Upper lobe of left lung (tissue), 6 donors: ENCODE results near the gene SPOP. TPM values are rescaled to one million over a fixed set of nuclear protein-coding genes. Genes with fewer than 3 reads are reported as not detected.
A peak's percentile ranks its signal among the peaks of the same experiment; 100 is the strongest.

ENCODE experiments used
- ATAC-seq, 2 donors: fragments of 200-7000 bp; cut with Tn5 transposase; one replicate each; pipeline ENCODE4 v1.9.1; 2022; ENCODE audit warnings: mild to moderate bottlenecking in 2 of 2, moderate library complexity in 2 of 2; ENCODE audit not compliant: low FRiP score in 2 of 2
- DNase-seq, 2 donors: peaks; one replicate each; pipeline ENCODE4 v3.0.0-alpha.2; 2019 to 2020
- H3K27ac ChIP-seq, 4 donors: fragments of 200-600 bp; sonication (generic); one replicate each; pipeline ENCODE4 v1.5.1; 2016 to 2019
- H3K27me3 ChIP-seq, 4 donors: fragments of 200-600 bp; sonication (generic); one replicate each; pipeline ENCODE4 v1.5.1; 2017 to 2019
- H3K36me3 ChIP-seq, 4 donors: fragments of 200-600 bp; sonication (generic); one replicate each; pipeline ENCODE4 v1.5.1; 2016 to 2019
- H3K4me1 ChIP-seq, 4 donors: fragments of 200-600 bp; sonication (generic); one replicate each; pipeline ENCODE4 v1.5.1; 2018 to 2019
- H3K4me3 ChIP-seq, 4 donors: fragments of 200-600 bp; sonication (generic); one replicate each; pipeline ENCODE4 v1.5.1; 2017 to 2019; ENCODE audit warnings: mild to moderate bottlenecking in 2 of 4, moderate library complexity in 1 of 4
- H3K9me3 ChIP-seq, 4 donors: fragments of 200-600 bp; sonication (generic); one replicate each; pipeline ENCODE4 v1.5.1; 2018 to 2019
- EP300 ChIP-seq, 4 donors: sonication (generic); formaldehyde crosslinking; IDR thresholded peaks; one replicate each; pipeline ENCODE4 v1.5.1; 2017; ENCODE audit warnings: antibody characterized with exemption in 4 of 4, control low read depth in 2 of 4
- POLR2A ChIP-seq, 4 donors: fragments of 450-650 bp; IDR thresholded peaks; one replicate each; pipeline ENCODE4 v1.5.1; 2016 to 2017; ENCODE audit warnings: antibody characterized with exemption in 4 of 4, mild to moderate bottlenecking in 2 of 4
- POLR2AphosphoS5 ChIP-seq, 2 donors: sonication (generic); formaldehyde crosslinking; IDR thresholded peaks; one replicate each; pipeline ENCODE4 v1.5.1; 2017; ENCODE audit warnings: antibody characterized with exemption in 2 of 2
- WGBS, 2 donors: methylation state at CpG; one replicate each; pipeline ENCODE4 v1.1.5; 2017 to 2018; 5-methylcytosine and 5-hydroxymethylcytosine counted together
- total RNA-seq, 6 donors: library from RNA; depleted of rRNA in 4 of 6; stranded (reverse); fragments of >200 nt in 4 of 6; gene quantifications; one replicate each; pipeline versions ENCODE4 v1.1.0 to v1.2.1, GENCODE V29; 2016 to 2021
- TF ChIP-seq, protein P1 (sequence below), 6 experiments: fragments of 450-650 bp in 4 of 6; fragments of 200-600 bp in 2 of 6; sonication (generic) in 2 of 6; IDR thresholded peaks; one replicate each; pipeline ENCODE4 v1.5.1; 2016 to 2019; ENCODE audit warnings: antibody characterized with exemption in 6 of 6
- donor health status: DM: no; HTN: no; CAD: no; lungs with moderate emphysema.
- donor health status: DM: no; HTN: yes; CAD: no; lungs with severe emphysema.

SPOP gene
- total RNA-seq, 6 donors from 2014 or later = 56.6 to 99.2 (median 80.4) TPM

DNA sequence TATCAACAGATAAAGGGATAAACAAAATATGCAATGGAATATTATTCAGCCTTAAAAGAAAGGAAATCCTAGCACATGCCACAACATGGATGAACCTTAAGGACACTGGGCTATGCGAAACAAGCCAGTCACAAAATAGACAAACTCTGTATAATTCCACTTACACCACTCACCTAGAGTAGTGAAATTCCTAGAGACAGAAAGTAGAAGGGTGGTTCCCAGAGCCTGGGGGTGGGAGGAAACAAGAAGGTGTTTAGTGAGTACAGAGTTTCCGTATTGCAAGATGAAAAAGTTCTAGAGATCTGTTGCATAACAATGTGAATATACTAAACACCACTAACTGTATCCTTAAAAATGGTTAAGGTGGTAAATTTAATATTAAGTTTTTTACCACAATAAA lies 10.0 kb downstream of the SPOP start:
- no peaks in the 10 kb centered on the region for H3K27me3 ChIP-seq
- DNase-seq (peak in 1 of 2 donors; percentile 72), ATAC-seq (peak in 1 of 2 donors; percentile 69)
- peak overlapping the region in 3 of 4 donors; percentile 5 to 67 (median 45) for H3K27ac ChIP-seq
- H3K9me3 ChIP-seq = no peaks in the 10 kb centered on the region
- TF ChIP-seq EP300 (IDR thresholded peaks at IDR 0.05) (peak in 1 of 4 donors; percentile 18), POLR2AphosphoS5 (IDR thresholded peaks at IDR 0.05) (no peak)
- no peaks in the 10 kb centered on the region for H3K36me3 ChIP-seq
- H3K4me3 ChIP-seq = no peak overlapping the region
- peaks cover 17 to 66% (median 45%) of the 10 kb centered on the region in 4 donors for H3K4me1 ChIP-seq
- WGBS, 2 donors = 57 to 63% methylated on average over 2 of the region's 2 CpGs

DNA sequence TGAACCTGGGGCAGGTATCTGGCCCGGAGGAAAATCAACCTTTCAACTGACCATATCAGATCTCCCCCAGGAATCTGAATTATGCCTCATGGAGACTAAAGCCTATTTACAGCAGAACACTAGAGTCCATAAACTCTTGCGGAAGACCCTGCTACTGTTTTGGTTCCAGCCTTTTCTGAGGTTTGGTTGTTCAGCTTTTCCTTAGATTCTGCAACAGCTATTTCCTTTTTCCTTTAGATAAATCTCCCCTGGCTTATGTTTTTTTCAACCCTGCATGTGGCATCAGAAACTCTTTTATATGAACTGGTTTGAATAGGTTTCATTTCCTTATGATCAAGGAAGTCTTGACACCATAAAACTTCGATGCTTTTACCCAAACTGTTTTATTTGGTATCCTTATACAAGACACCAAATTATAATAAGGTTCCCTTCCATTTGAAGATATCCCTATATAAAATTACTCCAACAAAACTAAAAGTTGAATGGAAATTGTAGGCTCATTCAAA lies 13.1 kb downstream of the SPOP start:
- H3K4me3 ChIP-seq = no peak overlapping the region
- H3K27me3 ChIP-seq = no peaks in the 10 kb centered on the region
- peaks cover 18 to 45% (median 29%) of the 10 kb centered on the region in 4 donors for H3K4me1 ChIP-seq
- H3K9me3 ChIP-seq = no peaks in the 10 kb centered on the region
- TF ChIP-seq POLR2AphosphoS5 (IDR thresholded peaks at IDR 0.05) (no peak), EP300 (IDR thresholded peaks at IDR 0.05) (no peak), POLR2A (IDR thresholded peaks at IDR 0.05) (no peak)
- TF ChIP-seq, protein P1, sequence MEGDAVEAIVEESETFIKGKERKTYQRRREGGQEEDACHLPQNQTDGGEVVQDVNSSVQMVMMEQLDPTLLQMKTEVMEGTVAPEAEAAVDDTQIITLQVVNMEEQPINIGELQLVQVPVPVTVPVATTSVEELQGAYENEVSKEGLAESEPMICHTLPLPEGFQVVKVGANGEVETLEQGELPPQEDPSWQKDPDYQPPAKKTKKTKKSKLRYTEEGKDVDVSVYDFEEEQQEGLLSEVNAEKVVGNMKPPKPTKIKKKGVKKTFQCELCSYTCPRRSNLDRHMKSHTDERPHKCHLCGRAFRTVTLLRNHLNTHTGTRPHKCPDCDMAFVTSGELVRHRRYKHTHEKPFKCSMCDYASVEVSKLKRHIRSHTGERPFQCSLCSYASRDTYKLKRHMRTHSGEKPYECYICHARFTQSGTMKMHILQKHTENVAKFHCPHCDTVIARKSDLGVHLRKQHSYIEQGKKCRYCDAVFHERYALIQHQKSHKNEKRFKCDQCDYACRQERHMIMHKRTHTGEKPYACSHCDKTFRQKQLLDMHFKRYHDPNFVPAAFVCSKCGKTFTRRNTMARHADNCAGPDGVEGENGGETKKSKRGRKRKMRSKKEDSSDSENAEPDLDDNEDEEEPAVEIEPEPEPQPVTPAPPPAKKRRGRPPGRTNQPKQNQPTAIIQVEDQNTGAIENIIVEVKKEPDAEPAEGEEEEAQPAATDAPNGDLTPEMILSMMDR (IDR thresholded peaks at IDR 0.05) = no peak
- H3K36me3 ChIP-seq = no peaks in the 10 kb centered on the region
- WGBS, 2 donors = 67 to 75% methylated on average over 3 of the region's 3 CpGs
- ATAC-seq = no peak
- DNase-seq = no peak
- peak overlapping the region in 2 of 4 donors; percentile 5 to 18 for H3K27ac ChIP-seq

DNA sequence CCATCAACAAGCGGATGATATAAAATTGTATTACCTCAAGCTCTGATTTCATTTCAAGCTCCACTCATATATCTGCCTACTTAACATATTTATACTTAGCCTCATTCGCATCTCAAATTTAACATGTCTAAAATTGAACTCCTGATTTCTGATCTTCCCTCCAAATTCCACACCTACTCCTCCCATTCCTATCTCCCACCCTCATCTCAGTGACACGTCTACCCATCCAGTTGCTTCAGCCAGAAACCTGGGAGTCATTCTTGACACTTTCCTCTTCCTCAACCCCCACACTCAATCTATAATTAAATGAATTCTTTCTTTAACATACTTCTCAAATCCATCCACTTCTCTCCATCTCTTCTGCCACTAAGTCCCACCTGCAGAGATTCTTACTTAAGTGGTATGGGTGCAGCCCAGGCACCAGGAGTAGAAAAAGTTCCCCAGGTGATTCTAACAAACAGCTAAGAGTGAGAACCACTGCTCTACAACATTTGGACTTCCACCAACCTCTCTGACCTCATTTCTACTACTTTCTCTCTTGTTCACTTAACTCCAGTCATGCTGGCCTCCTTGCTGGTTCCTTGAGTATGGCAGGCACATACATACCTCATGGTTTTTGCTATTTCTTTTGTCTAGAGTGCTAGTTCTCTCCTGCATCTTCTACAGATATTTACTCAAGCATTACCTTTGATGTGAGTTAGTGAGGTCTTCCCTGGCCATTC lies 18.1 kb downstream of the SPOP start:
- ATAC-seq (no peak), DNase-seq (no peak)
- WGBS, 2 donors = 96 to 97% methylated on average over 3 of the region's 3 CpGs
- no peak for TF ChIP-seq POLR2A (IDR thresholded peaks at IDR 0.05)
- no peak for TF ChIP-seq POLR2AphosphoS5 (IDR thresholded peaks at IDR 0.05)
- TF ChIP-seq, protein P1 (IDR thresholded peaks at IDR 0.05) = no peak
- TF ChIP-seq EP300 (IDR thresholded peaks at IDR 0.05) = no peak
- Histone ChIP-seq H3K27me3 (no peaks in the 10 kb centered on the region), H3K9me3 (no peaks in the 10 kb centered on the region), H3K27ac (peak overlapping the region in 1 of 4 donors; percentile 6), H3K4me3 (no peak overlapping the region), H3K36me3 (peaks cover 0 to 4% (median 0%) of the 10 kb centered on the region in 4 donors), H3K4me1 (peaks cover 10 to 34% (median 22%) of the 10 kb centered on the region in 4 donors)

DNA sequence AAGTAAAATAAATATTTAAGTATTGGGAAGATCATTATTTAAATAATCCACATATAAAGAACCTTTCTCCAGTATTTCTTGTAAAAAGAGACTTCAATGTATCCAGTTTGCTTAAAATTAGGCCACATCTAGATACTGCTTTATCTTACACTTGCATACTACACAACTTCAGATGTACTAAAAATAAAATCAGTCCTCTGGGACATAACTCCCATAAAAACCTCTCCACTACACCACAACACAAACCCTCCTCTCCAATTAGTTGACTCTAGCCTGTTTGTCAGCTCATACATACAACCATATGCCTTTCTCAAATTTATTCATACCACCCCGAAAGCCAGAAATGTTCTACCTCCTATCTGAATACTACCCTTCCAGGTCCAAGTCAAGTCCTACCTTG lies 21.6 kb downstream of the SPOP start:
- H3K36me3 ChIP-seq = peaks cover 0 to 4% (median 0%) of the 10 kb centered on the region in 4 donors
- no peaks in the 10 kb centered on the region for H3K9me3 ChIP-seq
- DNase-seq (no peak), ATAC-seq (no peak)
- H3K27me3 ChIP-seq = no peaks in the 10 kb centered on the region
- TF ChIP-seq POLR2AphosphoS5 (IDR thresholded peaks at IDR 0.05) (no peak), EP300 (IDR thresholded peaks at IDR 0.05) (no peak), POLR2A (IDR thresholded peaks at IDR 0.05) (no peak)
- TF ChIP-seq, protein P1 (IDR thresholded peaks at IDR 0.05) = no peak
- peaks cover 9 to 32% (median 12%) of the 10 kb centered on the region in 4 donors for H3K4me1 ChIP-seq
- no peak overlapping the region for H3K4me3 ChIP-seq
- H3K27ac ChIP-seq = no peak overlapping the region
- WGBS, 2 donors = 88 to 100% methylated on average over 1 of the region's 1 CpG

DNA sequence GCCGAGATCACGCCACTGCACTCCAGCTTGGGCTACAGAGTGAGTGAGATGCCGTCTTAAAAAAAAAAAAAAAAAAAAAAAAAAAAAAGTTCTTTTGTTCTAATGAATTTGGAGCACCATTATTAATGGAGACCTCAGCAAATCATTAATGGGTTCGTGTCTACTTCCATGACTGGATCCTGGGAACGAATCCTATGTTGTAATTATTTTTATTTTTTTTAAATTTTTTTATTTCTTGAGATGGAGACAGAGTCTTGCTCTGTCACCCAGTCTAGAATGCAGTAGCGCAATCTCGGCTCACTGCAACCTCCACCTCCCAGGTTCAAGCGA lies 30.7 kb downstream of the SPOP start:
- H3K9me3 ChIP-seq = no peaks in the 10 kb centered on the region
- no peaks in the 10 kb centered on the region for H3K27me3 ChIP-seq
- TF ChIP-seq POLR2A (IDR thresholded peaks at IDR 0.05) (no peak), EP300 (IDR thresholded peaks at IDR 0.05) (no peak), POLR2AphosphoS5 (IDR thresholded peaks at IDR 0.05) (no peak)
- TF ChIP-seq, protein P1 (IDR thresholded peaks at IDR 0.05) = no peak
- H3K4me1 ChIP-seq = peaks cover 33 to 44% (median 39%) of the 10 kb centered on the region in 4 donors
- H3K36me3 ChIP-seq = no peaks in the 10 kb centered on the region
- WGBS, 2 donors = 91 to 92% methylated on average over 8 of the region's 8 CpGs
- ATAC-seq (peak in 1 of 2 donors; percentile 17), DNase-seq (no peak)
- no peak overlapping the region for H3K4me3 ChIP-seq
- H3K27ac ChIP-seq = peak overlapping the region; percentile 72 to 80 (median 78)
